Measurements from ENCODE around the gene CTNNAL1.
"Not testable (repeated sequence)": the region's sequence is repeated elsewhere in the genome, so short reads cannot be mapped to it uniquely, and the experiment has no call there.

Gene CTNNAL1, protein sequence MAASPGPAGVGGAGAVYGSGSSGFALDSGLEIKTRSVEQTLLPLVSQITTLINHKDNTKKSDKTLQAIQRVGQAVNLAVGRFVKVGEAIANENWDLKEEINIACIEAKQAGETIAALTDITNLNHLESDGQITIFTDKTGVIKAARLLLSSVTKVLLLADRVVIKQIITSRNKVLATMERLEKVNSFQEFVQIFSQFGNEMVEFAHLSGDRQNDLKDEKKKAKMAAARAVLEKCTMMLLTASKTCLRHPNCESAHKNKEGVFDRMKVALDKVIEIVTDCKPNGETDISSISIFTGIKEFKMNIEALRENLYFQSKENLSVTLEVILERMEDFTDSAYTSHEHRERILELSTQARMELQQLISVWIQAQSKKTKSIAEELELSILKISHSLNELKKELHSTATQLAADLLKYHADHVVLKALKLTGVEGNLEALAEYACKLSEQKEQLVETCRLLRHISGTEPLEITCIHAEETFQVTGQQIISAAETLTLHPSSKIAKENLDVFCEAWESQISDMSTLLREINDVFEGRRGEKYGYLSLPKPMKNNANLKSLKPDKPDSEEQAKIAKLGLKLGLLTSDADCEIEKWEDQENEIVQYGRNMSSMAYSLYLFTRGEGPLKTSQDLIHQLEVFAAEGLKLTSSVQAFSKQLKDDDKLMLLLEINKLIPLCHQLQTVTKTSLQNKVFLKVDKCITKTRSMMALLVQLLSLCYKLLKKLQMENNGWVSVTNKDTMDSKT
- 21.2 to 49.7 (median 31.9) reads per million in 4 experiments for total RNA-seq

DNA sequence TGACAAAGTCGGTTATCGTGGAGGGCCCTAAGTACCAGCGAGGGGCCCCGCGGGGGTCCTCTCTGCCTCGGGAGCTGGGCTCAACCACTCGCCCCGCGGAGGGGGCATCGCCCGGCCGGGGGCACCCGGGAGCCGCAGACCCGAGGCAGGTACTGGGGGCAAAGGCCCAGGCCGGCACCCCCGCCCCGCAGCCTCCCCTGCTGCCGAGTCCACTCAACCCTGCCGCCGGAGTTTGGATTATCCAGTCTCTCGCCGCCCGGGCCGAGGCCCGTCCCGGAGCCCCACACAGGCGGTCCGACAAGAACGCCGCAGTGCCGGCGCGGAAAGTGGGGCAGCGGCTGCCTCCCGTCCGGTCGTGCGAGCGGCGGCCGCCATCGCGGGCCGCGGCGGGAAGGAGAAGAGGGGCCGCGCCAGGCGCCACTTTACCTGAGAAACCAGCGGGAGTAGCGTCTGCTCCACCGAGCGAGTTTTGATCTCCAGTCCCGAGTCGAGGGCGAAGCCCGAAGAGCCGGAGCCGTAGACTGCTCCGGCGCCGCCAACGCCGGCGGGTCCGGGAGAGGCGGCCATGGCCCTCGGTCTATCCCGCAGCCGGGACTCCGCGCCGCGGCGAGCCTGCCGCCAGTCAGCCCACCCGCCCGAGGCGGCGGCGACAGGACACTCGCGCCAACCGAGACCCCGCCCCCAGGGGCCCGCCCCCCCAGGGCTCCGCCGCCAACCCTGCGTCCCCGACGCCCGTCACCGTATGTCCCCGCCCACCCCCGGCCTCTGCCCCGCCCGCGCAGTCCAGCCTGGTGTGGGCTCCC, at the start of gene CTNNAL1:
Gene CTNNAL1, minus strand, starts transcription at position 624 of the 803 bp plus-strand sequence. Its CDS starts 57 bp downstream, at position 567.
- DNase-seq, result peak; percentile 90

DNA sequence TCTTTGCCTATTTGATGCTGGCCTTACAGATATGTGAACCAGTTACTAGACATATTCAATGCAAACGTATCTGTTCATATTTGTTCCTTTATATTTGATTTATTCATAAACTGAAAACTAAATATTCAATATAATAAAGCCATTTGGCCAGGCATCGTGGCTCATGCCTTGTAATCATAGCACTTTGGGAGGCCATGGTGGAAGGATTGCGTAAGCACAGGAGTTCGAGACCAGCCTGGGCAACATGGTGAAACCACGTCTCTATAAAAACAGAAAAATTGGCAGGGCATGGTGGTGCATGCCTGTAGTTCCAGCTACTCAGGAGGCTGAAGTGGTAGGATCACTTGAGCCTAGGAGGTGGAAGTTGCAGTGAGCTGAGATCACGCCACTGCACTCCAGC, 49.2 kb upstream of the CTNNAL1 start:
- DNase-seq, result no peak

DNA sequence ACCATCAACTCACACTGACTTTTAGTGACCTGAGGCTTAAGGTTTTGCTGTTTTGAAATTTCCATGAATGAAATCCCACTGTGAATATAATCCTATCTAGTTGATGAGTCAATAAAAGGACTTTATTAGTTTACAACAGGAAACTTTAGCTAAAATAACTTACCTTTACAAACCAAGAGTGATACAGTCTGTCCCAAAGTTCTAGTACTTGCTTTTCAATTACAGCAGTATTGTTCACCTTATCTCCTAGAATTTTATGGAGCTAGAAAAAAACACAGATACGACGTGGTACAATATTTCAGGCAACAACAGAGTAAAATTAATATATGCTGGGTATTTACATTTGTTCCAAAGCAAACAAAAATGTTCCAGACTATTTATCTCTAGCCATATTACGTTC, 46.9 kb upstream of the CTNNAL1 start:
- no peak for DNase-seq

DNA sequence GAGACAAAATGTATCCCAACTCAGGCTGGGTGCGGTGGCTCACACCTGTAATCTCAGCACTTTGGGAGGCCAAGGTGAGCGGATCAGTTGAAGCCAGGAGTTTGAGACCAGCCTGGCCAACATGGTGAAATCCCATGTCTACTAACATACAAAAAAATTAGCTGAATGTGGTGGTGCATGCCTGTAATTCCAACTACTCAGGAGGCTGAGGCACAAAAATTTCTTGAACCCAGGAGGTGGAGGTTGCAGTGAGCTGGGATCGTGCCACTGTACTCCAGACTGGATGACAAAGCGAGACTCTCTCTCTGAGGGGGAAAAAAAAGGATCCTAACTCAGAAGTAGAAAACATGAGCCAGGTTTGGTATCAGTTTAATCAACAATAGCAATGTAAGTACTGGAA, 39.8 kb upstream of the CTNNAL1 start:
- DNase-seq, result not testable (repeated sequence)

DNA sequence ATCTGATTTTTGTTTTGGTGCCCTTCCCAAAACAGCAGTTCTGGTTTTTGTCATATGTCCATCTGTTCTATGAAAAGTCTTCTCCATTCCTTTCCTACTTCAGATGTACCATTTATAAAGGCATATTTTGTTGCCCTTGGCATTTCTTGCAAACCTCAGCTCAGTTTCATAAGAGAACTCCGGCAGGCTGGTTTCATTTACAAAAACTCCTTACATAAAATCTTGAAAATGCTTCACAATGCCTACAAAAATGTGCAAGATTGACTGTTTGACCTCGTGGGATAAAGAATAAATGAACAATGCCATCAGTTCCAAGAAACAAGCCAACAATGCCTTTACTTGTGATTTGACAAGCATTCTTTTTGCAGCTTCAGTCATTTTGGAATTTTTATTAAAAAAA, 39.1 kb upstream of the CTNNAL1 start:
- DNase-seq, result no peak

DNA sequence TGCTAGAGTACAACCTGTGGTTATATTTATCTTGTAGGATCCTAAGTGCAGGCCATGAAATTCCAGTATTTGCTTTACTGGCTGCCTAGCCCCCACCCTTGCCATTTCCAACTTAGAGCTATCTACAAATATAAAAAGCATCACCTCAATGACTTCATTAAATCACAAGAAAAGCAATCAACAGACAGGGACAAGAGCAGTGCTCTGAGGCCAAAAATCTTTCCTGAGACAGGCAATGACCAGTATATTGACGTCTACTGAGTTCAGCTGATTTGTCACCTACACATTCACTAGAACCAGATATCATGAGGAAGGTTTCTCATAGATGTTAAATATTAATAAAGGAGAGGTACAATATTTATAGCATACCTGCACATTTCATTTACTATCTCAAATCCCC, 38.4 kb upstream of the CTNNAL1 start:
- no peak for DNase-seq

DNA sequence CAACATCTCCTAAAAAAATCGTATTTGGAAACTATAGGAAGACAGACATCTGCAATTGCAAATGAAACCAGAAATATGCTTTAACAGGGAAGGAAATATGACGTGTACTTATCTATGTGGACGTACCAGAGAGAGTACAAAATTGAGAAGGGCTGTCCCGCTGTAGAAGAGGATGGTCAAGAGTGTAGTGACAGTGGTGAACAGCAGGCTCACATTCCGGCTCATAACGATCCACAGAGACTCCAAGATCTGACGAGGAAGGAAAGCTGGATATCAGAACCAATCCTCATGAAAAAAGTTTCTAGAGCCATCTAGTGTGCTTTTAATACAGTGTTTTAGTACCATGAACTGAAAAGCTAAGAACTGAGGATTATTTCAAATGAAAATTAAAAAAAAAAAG, 37.1 kb upstream of the CTNNAL1 start:
- no peak for DNase-seq

DNA sequence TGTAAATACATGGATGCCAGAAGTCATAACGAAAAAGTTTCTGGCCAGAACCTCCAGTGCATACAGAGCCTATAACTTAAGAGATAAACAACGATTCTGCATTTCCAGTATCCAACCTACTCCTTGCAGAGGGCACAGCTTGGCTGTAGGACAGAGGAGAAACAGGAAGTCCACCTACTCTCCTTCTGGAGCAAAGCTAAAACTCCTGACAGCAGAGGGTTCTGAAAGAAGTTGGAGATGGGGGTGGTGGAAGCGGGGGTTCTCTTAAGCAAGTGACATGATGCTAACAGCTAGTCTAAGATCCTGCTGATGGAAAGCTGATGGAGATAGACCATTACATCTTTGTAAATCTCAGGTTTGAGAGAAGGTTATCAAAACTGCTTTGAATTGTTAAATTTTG, 35.5 kb upstream of the CTNNAL1 start:
- no peak for DNase-seq

DNA sequence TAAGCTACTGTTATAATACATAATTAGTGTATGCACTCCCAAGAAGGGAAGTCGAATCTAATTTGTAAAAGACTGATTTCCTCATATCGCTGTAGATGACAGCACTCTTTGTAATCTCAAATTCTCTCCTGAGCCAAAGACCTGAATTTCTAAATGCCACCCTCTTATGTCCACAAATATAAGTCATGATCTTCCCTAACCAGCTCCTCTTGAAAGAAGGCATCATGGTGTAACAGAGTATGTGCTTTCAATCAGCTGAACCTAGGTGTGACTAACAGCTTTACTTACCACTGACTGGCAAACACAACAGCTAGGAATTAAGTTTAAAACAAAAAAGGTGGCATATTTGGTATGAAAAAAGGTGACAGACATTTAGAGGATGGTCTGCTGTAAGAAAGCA, 34.0 kb upstream of the CTNNAL1 start:
- DNase-seq, result no peak

DNA sequence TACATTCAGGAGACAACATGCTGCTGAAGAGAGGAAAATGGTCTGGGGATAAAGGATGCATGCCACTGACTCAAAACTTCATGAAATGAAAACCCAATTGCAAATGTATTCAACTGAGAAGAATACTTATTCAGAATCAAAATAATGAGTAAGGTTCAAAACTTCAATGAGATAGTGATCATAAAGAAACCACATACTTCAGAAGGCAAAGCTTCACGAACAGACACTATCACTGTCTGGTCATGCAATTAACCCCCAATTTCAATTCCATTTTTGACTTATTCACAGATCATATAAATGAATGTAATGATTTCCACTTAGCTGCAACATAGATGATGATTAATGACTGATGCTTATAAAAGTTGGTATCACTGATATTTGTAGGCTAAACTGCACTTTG, 33.0 kb upstream of the CTNNAL1 start:
- DNase-seq, result no peak

DNA sequence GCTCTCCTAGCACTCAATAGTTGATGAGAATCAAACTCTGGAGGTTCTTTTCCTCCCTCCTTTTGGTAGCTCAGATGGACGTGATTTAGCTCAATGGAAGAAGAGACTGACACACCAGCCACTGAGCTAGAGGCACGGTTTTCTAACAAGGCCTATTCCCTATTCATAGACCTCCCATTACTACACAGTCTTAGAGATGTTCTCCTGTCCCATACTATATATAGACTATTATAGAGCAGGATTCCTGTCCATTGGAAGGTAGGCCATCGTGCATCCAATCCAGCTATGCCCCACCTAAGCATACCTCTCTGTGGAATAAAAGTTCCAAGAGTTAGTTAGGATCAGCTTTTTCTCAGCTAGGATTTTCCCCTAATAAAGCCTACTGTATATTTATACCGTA, 30.3 kb upstream of the CTNNAL1 start:
- no peak for DNase-seq

DNA sequence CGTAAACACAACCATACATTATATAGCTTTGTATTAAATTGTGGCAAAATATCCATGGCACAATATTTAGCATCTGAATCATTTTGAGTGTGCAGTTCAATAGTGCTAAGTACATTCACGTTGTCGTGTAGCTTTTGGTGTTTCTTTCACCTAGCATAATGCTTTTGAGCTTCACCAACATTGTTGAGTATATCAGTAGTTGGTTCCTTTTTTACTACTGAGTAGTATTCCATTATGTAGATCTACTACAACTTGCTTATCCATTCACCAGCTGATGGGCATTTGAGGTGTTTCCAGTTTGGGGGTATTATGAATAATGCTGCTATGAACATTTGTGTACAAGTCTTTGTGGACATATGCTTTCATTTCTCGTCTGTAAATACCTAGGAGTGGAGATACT, 27.3 kb upstream of the CTNNAL1 start:
- no peak for DNase-seq

DNA sequence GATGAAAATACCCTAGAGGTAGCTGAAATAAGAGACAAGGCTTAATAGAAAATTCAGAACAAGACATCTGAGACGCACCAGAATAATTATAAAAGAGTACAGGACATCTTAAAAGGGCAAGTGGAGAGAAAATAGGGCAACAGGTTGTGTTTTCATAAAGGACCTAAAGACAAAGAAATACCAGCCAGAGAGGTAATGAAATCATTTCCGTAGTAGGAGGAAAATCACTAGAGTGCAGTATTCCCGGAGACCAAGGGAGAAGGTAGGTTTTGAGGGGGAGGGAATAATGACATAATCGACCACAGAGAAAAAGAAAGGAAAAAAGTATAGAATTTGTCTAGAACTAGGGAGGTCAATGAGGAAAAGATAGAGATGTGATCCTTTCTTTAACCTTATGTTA, 26.2 kb upstream of the CTNNAL1 start:
- DNase-seq, result no peak

DNA sequence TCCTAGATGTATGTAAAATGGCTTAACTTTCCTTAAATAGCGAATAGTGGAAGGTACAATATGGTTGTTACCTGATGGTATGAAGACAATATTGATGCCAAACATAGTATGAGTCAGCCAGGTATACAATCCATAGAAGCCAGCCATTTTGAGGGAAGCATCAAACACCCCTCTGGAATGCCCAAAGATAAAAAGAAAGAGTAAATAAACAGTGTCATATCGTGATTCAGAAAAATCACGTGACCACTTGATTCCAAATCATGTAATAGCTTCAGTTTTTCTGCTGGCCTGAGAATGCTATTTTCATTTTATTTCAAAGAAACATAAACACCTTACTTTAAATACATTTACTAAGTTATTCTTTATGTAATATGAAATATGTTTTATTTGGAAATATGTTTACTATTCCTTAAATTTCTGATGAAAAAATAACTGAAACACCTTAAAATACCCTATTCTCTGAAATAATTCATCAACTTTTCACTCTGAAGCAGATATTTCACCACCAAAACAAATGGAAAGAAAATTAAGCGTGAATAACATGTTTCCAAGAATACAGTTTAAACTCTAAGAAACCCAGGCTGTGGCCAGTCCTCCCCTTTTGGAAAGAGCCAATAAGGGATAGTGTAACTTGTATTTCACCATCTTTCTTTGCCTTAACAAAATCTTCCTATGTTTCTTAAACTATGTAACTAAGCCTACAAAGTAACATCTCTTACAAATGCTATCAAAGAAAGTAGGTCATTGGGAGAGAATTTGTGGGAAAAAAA, 24.8 kb upstream of the CTNNAL1 start:
- DNase-seq, result no peak

DNA sequence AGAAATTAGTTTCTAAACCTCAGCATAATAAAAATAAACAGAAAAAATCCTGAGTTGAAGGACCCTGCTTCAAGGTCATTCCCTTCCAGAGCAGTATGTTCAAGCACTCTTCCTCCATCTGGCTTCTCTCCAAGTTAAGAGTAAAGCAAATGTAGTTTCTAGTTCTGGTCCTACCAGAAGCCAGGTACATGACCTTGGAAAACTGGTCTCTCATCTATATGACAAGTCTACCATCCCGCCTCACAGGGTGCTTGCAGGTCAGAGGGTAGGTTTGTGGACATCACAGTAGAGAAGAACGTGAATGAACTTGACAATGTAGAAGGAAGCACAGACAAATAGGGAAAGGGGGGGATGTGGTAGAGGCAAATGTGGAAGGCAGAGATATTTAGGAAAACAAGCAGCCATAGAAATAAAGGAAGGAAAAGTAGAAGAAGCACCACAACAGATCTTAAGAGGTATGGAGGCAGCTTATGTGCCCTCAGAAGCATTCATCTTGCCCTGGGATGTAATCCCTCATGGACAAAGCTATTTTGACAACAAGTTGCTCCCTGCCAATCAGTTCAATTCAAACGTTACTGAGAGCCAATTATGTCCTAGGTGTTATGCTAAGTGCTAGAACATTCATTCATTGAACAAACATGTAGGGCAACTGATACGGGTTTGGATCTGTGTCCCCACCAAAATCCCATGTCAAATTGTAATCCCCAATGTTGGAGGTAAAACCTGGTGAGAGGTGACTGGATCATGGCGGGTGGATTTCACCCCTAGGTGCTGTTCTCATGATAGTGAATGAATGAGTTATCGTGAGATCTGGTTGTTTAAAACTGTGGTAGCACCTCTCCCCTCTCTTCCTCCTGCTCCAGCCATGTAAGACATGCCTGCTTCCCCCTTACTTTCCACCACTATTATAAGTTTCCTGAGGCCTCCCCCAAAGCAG, 23.7 kb upstream of the CTNNAL1 start:
- no peak for DNase-seq

DNA sequence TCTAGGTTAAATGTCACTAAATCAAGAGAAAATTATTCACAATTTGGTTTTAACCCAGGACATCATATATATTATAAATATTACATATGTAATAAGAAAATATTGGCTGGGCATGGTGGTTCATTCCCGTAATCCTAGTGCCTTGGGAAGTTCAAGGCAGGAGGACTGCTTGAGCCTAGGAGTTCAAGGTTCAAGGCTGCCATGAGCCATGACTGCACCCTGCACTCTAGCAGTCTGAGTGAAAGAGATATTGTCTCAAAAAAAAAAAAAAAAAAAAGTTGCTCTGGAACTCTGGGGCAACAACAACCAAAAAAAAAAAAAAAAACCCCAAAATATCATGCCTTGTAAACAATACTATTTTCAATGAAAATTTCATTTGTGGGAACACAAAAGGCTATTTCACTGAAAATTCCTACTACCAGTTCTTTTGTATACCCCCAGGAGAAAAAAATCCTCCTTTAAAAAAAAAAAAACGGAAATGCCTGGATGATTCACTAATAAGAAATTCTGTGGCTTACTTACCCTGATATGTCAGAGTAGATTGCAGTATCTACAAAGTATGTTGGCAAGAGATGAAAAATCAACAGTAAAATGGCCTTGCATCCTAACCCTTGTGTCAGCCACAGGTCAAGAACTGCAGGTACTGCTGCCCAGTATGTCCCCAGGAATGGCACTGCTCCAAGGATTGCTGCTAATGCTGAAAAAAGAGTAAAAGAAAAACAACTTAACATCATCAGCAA, 22.6 kb upstream of the CTNNAL1 start:
- DNase-seq, result no peak

DNA sequence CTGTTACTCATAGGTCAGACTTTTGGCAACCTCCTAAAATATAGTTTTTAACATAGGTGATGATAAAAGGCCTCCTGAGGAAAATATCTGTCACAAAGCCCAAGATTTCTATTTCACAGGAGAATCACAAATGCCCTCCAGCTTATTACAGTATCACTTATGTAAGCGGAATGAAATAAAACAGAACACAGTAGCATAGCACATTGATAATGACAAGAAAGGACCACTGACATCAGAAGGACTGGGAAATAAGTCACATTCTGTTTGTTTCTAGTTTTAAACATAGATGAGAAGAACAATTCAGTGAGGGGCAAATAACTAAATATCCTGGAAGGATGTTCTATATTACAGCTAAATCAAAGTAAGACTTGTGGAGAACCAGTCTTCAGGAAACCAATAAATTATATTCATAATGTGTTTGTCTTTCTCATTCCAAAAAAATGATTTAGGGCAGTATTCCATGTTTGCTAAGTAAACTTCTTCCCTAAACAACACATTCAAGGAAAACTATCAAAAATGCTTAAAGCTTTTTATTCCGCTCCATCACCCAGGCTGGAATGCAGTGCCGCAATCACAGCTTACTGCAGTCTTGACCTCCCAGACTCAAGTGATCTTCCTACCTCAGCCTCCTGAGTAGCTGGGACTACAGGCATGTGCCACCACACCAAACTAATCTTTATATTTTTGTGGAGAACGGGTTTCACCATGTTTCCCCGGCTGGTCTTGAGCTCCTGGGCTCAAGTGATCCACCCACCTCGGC, 20.8 kb upstream of the CTNNAL1 start:
- DNase-seq, result no peak

DNA sequence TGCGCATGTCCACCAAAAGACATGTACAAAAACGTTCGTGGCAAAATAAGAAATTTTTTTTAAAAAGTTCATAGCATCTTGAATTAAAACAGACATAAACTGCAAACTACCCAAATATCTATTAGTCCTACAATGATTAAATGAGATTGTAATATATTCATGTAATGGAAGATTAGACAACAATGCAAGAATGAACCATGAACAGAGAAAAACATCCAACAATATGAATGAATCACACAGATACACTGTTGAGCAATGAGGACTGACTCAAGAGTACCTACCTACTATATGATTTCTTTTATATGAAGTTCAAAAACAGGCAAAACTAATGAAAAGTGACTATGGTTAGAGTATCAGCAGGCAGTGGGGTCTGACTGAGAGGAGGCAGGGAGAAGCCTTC, 17.9 kb upstream of the CTNNAL1 start:
- no peak for DNase-seq

DNA sequence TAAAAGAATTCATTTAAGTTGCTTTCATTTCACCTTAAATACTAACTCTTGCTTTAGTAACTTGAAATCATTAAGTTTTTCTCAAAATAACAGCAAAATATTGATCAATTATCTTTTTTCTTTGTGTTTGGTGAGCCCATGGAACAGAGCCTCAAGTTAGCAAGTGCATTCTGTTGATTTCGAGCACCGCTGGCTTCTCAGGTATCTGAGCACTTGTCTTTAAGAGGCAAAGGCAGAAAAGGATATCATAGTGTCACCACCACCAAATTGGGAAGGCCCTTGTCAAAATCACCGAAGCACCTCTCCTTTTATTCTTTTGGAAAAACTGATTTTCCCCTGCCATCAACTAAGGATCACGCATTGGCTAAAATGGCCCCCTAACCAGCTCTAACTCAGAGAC, 17.1 kb upstream of the CTNNAL1 start:
- no peak for DNase-seq

DNA sequence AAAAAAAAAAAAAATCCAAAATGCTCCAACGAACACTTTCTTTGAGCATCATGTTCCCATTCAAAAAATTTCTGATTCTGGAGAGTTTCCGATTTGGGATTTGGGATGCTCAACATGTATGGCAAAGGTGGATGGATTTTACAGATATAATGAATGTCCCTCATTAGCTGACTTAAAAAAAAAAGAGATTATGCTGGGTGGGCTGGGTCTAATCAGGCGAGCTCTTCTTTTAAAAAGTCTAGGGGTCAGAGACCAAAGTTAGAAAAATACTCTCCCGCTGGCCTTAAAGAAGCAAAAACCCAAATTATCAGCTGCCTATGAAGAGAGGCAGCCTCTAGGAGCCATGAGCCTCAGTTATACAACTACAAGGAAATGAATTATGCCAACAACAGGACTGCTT, 15.2 kb upstream of the CTNNAL1 start:
- DNase-seq, result no peak

Data from effector CD8-positive, alpha-beta T cell (primary cell).